GM19455 (cell line): ENCODE measurements around the gene CDC42.
"Not testable (repeated sequence)": the region's sequence is repeated elsewhere in the genome, so short reads cannot be mapped to it uniquely, and the experiment has no call there.

ENCODE experiments used
- ATAC-seq: cut with Tn5 transposase; IDR thresholded peaks from one replicate; pipeline ENCODE4 v1.9.1; 2021; ENCODE audit not compliant: unreplicated experiment

CDC42 gene

DNA sequence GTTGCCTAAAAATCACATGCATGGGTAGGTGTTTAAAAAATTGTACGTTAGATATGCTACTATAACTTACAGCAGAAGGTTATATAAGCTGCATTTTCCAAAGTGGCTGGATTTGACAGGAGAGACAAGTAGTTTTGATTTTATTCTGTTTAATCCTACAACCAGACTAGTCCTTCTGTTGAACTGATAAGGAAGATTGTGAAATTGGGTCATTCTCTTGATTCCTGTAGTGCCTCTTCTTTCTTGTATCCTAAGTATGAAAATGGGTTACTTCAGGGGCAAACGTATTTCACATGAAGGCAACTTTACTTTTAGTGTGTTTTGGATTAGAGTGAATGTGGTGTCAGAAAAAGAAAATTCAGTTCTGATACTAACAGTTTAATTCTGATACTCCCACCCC lies 19.0 kb downstream of the CDC42 start:
- ATAC-seq: no peak

DNA sequence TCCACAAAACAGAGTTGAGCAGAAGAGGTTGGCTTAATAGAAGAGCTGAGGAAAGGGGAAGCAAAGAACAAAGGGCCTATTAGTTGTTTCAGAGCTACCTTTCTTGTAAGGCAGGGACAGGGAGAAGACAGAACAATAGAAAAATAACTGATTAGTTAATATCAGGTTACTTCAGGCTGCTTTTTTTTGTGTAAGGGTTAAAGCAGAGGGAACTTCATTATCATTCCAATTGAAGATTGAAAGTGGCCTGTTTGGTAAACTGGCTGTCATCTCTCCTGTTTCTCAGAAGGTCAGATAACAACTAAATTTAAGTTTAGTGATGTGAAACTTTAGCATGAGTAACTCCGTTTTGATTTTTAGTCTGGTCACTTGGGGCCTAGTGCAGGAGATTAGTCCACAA lies 22.3 kb downstream of the CDC42 start:
- ATAC-seq: no peak

DNA sequence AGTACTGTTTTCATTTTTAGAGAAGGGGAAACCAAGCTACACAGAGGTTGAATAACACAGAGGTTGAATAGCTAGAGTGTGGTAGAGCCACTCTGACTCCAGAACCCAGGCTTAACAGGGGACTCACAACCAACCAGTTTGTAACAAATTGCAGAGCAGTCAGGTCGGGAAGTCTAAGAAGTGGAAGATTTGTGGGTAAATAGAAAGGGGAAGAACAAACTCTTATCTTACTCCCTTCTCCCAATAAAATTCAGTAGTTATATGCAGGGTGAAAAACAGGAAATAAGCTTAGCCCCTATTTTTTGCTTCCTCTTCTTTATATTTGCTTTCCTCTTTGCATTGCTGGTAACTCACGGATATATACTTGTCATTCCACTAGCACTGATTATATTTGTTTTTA lies 23.2 kb downstream of the CDC42 start:
- no peak for ATAC-seq

DNA sequence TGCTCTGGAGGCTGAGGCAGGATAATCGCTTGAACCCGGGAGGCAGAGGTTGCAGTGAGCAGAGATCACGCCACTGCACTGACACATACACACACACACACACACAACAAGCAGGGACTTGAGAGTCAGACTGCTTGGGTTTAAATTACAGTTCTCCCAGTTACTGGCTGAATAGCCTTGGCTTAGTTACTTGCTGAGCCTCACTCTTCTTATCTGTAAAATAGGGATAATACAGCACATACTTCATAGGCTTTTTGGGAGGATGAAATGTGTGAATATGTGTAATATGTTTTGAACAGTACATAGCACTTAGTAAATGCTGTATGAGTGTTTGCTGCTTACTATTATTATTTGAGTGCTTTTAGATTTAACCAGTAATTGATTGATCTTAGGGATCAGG lies 23.8 kb downstream of the CDC42 start:
- no peak for ATAC-seq

DNA sequence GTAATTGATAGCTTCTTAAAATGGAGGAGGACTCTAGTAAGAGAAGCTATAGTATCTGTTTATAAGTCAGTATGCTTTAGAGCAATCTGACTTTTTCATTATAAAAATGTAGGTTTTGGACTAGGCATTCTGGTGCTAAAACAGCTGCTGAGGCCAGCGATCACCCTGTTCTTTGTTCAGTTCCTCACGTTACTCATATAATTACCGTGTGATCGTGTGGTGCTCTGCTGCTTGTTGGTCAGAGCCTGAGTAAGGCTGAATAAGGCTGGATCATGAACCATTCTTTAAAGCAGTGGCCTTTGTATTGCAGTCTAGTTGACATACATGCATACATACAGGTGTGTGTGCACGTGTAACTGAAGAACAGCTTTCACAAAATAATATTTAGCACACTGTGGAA lies 25.2 kb downstream of the CDC42 start:
- ATAC-seq: no peak

DNA sequence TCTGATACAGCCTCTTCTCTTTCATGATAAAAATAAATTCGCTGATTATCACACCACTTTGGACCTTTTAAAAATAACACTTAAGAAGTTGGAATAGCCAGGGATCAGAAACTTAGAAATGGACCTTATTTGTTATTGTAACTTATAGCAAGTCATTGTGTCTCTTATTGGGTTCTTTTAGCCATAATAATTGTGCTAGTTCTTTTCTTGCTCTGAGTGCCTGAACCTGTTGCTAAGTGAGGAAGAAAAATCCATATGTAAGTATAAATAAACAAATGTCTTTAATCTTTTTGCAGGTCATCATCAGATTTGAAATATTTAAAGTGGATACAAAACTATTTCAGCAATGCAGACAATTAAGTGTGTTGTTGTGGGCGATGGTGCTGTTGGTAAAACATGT lies 25.6 kb downstream of the CDC42 start:
- ATAC-seq: no peak

DNA sequence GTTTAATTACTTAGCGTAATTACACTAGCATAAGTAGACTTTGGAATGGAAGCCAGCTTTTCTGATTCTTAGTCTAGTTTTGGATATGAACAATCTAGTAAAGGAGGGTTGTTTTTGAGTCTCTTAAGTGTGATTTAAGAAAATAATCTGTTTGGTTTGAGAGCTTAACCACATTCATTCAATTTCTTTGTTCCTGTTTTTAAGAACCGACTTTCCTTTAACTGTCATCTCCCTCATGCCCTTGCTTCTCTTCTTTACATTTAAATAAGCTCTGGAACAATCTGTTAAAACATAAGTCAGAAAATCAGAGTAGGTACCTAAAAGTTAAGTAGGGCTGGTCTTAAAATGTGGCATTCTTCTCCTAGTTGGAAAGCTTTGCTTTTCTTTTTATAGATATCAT lies 27.7 kb downstream of the CDC42 start:
- no peak for ATAC-seq

DNA sequence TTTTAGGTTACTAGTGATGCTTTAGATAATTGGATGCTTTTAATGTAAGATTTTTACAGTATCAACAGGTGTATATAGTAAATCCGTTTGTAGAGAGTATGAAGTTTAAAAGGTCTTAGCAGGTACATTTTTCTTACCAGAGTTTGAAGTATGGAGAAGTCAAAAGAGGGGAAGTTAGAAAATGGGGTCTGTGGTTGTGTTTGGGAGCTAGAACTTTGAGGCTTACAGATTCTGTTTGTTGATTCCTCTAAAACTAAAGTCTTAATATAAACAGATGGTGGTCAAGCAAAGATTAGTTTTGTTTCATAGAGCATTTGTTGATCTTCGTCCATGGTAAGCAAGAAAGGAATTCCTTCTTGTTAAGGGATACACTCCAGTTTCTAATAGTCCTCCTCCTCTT lies 35.8 kb downstream of the CDC42 start:
- no peak for ATAC-seq

DNA sequence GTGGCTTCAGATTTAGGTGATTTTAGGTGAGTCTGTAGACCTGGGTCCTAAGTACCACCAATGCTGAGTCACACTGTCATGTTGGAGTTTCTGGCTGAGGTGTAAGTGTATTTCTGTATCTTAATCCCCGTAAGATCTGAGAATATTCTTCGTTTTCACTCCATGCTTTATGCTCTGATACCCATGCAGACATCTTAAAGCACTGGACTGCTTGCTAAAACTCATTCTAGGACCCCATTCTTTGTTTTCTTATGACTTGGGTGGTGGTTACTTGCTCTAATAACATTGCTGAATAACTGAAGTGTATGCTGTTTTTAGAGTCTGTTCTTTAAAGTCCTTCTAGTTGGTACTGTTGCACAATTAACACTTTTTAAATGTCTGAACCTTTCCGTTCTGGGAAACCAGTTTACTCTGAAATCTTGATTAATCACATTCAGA lies 36.6 kb downstream of the CDC42 start:
- ATAC-seq: no peak

DNA sequence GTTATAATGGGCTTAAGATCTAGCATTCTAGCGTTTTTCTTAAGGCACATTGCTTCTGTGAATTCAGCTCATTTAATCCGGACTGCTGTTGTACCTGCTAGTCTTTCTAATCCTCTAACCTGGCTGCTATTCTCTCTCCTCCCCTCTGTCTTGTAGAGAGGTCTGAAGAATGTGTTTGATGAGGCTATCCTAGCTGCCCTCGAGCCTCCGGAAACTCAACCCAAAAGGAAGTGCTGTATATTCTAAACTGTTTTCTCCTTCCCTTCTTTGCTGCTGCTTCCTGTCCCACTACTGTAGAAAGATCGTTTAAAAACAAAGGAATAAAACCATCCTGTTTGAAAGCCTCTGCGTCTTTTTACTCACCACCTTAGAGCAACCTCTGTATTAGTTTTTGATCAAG lies 37.3 kb downstream of the CDC42 start:
- no peak for ATAC-seq

DNA sequence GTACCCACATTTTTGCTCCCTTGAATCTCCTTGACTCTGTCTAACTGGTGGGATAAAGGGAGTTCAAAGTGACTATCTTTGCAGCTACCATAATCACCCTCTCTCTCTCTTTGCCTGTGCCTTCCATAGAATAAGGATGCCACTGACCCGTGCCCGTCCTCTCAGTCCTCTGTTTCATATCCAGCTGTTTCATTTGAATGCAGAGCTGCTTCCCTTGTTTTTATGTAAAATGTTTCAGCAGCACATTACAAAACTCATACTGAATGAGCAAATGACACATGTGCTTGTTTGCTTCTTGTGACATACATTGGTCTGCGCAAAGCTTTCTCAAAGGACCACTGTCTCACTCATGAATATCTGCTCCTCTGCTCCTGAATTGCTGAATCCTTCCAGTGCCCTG lies 38.4 kb downstream of the CDC42 start:
- no peak for ATAC-seq

DNA sequence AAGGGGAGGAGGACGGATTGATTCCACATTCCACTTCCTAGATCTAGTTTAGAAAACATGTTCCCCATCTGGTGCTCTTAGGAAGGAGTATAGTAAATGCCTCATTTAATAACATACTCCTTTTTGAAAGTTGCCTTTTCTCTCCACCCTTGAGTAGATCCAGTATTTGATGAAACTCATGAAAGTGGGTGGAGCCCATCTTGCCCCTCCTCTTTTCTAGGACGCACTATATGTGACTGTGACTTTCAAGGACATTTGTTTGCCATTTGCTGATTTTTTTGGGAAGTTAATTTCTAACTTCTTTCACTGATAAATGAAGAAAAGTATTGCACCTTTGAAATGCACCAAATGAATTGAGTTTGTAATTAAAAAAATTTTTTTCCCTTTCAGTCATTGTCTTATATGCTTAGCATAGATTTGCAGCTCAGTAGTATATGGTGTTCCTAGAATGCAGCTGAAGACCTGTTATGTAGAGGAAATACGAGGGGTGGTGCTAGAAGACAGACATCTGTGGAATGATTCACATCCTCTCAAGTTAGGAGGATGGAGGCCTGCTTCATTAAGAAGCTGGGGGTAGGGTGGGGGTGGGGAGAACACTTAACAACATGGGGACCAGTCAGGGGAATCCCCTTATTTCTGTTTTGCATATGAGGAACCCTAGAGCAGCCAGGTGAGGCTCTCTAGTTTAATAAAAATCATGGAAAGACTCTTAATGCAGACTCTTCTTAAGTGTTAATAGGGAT lies 39.7 kb downstream of the CDC42 start:
- not testable (repeated sequence) for ATAC-seq

DNA sequence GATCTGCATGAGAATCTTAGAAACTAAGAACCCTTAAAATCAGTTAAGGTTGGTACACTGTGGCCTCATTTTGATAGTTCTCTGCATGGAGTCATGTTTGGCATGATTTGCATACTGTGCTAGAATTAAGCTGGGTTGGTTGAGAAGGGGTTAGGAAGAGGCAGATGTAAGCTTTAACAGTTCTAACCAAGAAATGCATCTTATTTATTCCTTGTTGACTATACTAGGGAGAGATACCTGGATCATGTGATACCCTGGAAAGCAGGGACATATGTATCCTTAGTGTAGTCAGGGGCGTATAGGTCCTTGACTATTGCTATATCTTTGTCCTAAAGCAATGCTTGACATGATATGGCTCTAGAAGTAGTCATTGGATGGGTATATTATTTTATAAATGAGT lies 41.0 kb downstream of the CDC42 start:
- no peak for ATAC-seq

DNA sequence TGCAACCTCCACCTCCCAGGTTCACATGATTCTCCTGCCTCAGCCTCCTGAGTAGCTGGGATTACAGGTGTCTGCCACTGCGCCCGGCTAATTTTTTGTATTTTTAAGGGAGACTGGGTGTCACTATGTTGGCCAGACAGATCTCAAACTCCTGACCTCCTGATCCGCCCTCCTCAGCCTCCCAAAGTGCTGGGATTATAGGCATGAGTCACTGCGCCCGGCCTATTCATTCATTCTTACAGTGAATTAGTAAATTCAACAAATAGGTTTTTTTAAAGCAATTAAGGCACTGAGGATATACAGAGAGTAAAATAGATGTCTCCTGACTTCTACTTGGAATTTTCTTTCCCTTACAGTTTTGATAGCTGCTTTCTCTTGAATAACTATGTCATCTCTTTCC lies 43.5 kb downstream of the CDC42 start:
- no peak for ATAC-seq

DNA sequence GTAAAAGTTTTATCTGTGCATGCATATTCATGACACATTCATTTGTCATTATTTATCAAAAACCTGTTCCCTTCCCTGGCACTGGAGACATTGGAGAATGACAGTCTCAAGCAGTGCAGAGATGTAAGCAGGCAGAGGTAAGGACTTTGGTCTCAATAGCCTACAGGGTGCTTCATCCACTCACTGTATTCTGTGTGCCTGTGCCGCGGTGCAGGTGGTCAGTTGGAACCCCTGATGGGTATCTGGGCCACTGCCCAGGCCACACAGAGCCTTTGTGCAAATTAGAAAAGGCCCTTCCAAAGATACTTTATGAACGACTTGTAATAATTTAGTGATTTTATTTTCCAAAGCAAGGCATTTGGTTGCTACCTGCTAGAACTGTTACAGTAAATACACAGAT lies 44.0 kb downstream of the CDC42 start:
- no peak for ATAC-seq

DNA sequence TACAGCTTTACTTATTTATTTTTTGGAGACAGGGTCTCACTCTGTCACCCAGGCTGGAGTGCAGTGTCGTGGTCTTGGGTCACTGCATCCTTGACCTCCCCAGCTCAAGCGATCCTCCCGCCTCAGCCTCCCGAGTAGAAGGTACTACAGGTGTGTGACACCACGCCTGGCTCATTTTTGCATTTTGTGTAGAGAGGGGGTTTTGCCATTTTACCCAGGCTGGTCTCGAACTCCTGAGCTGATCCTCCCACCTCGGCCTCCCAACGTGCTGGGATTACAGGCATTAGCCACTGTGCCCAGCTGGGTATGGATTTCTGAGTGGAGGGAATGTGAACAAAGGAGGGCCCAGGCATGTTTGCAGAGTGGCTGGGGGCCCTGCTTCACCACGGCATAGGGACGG lies 46.2 kb downstream of the CDC42 start:
- ATAC-seq: no peak

DNA sequence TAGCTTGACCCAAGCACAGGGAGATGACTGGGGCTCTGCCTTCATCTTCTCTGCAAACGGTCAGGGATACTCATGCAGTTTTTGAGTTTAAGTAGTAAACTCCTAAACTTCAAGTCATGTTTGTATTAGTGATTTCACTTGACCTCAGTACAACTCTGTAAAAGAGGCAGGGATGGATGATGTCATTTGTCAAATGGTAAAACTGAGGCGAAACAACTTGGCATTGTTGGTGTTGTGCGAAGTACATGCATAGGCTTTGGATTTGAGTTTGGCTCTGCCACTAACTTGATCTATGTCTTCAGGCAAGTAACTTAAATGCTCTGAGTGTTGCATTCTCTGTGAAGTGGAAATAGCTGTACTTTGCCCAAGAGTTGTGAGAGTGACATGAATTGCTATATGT lies 47.7 kb downstream of the CDC42 start:
- no peak for ATAC-seq

DNA sequence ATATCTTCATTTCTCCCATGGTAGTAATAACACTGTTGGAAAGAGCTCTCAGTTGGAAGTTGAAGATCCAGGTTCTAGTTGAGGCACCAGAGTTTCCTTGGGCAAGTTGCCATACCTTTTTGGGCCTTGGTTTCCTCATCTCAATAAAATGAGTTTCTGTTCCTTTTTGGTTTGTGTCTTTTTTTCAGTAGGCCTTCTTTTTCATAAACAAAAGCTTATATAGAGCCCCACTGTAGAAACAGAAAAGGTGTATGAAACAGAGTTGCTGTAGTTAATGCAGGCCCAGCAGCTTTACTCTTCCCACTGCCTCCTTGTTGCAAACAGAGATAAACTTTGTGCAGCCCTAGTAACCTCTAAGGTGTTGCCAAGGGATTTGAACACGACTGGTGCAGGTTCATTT lies 48.7 kb downstream of the CDC42 start:
- no peak for ATAC-seq

DNA sequence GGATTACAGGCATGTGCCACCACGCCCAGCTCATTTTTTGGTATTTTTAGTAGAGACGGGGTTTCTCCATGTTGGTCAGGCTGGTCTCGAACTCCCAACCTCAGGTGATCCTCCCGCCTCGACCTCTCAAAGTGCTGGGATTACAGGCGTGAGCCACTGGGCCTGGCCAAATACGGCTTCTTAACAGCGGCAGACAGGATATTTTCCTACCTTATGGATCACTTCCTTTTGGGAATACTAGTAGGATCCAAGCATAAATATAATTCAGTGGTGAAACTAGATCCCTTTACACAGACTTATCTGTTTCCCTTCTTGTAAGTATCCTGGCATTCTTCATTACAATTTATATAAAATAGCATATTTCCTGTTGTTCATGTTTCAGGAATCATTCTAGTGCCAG lies 49.5 kb downstream of the CDC42 start:
- no peak for ATAC-seq

DNA sequence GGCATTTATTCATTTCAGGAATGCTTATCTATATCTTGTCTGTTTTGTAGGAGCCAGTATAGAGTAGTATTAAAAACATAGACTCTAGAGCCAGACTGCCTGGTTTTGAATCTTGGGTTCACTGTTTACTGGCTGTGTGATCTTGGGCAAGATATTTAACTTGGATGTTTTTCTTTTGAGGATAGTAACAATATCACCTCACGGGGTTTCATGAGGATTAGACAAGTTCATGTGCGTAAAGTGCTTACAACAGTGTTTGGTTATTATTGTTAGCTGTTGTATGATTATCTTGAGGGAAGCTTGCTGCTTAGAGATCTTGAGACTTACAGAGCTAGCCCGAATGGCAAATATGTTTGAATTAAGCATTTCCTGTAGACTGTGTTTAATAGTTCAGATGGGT lies 50.2 kb downstream of the CDC42 start:
- no peak for ATAC-seq

DNA sequence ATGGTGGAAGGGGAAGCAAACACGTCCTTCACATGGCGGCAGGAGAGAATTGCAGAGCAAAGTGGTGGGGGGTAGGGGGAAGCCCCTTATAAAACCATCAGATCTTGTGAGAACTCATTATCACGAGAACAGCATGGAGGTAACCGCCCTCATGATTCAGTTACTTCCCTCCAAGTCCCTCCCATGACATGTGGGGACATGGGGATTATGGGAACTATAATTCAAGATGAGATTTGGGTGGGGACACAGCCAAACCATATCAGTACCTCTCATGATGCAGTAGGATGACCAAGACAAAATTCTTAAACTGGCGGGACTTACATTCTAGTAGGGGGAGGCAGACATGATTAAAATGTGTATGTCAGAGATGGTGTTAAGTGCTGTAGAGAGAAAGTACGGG lies 51.6 kb downstream of the CDC42 start:
- no peak for ATAC-seq

DNA sequence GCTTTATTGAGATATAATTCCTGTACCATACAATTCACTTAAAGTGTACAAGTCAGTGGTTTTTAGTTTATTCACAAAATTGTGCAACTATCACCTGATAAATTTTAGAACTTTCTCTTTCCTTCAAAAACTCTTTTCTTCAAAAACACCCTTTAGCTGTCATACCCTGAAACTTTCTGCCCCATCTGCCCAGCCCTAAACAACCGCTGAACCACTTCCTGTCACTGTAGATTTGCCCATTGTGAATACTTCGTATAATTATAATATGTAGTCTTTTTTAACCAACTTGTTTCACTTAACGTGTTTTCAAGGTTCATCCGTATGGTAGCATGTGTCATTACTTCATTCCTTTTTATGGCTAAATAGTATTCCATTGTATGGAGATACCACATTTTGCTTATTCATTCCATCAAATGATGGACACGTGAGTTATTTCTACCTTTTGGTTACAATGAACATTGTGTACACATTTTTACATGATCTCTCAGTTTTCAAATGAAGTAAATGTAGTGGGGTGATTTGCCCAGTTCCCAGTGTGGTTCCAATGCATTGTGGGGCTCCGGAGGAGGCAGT lies 52.4 kb downstream of the CDC42 start:
- no peak for ATAC-seq

DNA sequence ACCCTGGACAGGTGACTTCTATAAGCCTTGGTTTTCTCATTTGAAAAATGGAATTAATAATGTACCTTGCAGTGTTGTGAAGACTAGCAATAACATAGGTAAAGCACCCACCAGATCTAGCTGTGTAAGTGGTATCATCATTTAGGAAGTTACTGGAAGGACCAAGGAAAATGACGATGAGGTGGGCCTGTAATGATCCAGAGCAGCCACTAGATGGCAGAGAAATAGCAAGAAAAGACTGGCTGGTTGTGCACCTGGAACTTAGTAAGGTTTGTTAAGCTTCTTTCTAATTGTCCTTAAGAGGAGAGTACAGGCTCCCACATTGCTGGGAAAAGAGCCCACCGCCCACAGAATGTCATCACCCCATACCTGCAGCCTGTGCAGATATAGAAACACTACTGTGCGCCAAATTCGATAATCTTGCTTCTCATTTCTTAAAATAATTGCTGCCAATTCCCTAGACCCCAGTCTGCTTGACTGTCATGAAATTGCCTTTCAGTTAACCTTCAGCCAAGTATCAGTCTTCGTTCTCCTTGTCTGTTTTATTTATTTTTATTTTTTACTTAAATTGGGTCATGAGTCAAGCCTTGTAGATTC lies 53.2 kb downstream of the CDC42 start:
- ATAC-seq: no peak
